Esophagus squamous epithelium (tissue), 5 donors: ENCODE data around the gene BRPF3. TPM values are rescaled to one million over a fixed set of nuclear protein-coding genes. Genes with fewer than 3 reads are reported as not detected.

Experiments
- DNase-seq: peaks from one replicate; lab custom pipeline; 2025; lab: John Stamatoyannopoulos, UW
- H3K27ac ChIP-seq, 4 donors: fragments of 200-600 bp; sonication (generic); one replicate each; pipeline ENCODE4 v1.5.1; 2016 to 2019; ENCODE audit warnings: mild to moderate bottlenecking in 1 of 4
- H3K27me3 ChIP-seq, 4 donors: fragments of 200-600 bp; sonication (generic); 1 replicate in 3 of 4; 2 replicates in 1 of 4; pipeline versions ENCODE4 v1.5.1 to v1.6.0; 2017 to 2021; ENCODE audit warnings: antibody characterized with exemption in 1 of 4
- H3K36me3 ChIP-seq, 3 donors: fragments of 200-600 bp; sonication (generic); one replicate each; pipeline ENCODE4 v1.5.1; 2016 to 2019
- H3K4me1 ChIP-seq, 3 donors: fragments of 200-600 bp; sonication (generic); one replicate each; pipeline ENCODE4 v1.5.1; 2017 to 2019
- H3K4me3 ChIP-seq, 4 donors: fragments of 200-600 bp; sonication (generic); 1 replicate in 3 of 4; 2 replicates in 1 of 4; pipeline ENCODE4 v1.5.1; 2016 to 2019; ENCODE audit warnings: mild to moderate bottlenecking in 2 of 4, moderate library complexity in 1 of 4
- H3K9me3 ChIP-seq, 3 donors: fragments of 200-600 bp; sonication (generic); one replicate each; pipeline ENCODE4 v1.5.1; 2016 to 2019
- CTCF ChIP-seq, 6 experiments: fragments of 450-650 bp in 4 of 6; fragments of 200-600 bp in 2 of 6; sonication (generic) in 2 of 6; IDR thresholded peaks; one replicate each; pipeline ENCODE4 v1.5.1; 2016 to 2019; ENCODE audit warnings: antibody characterized with exemption in 6 of 6, mild to moderate bottlenecking in 4 of 6, moderate library complexity in 4 of 6
- POLR2A ChIP-seq, 4 donors: fragments of 450-650 bp; IDR thresholded peaks; one replicate each; pipeline ENCODE4 v1.6.1; 2017; ENCODE audit warnings: antibody characterized with exemption in 4 of 4, mild to moderate bottlenecking in 4 of 4, moderate library complexity in 3 of 4
- WGBS, 2 donors: methylation state at CpG; one replicate each; pipeline ENCODE4 v1.1.5; 2018; 5-methylcytosine and 5-hydroxymethylcytosine counted together
- intact Hi-C: fragments of 100-400 bp; cut with DNase I; formaldehyde crosslinking; loops from one replicate; pipeline ENCODE4 v1.15.0; 2022
- total RNA-seq, 4 donors: library from RNA; depleted of rRNA; stranded (reverse); fragments of >200 nt; gene quantifications; one replicate each; pipeline ENCODE4 v1.1.0, GENCODE V29; 2016
- donor health status: DM: yes; HTN: yes; CAD: no.

BRPF3 gene
- total RNA-seq, 4 donors from 2014 or later = 6.3 to 16.8 (median 9.9) TPM

- Histone ChIP-seq H3K27me3 (no peaks in the 10 kb centered on the region), H3K36me3 (peaks cover 0 to 75% (median 32%) of the 10 kb centered on the region in 3 donors), H3K9me3 (no peaks in the 10 kb centered on the region), H3K4me3 (no peak overlapping the region), H3K27ac (no peak overlapping the region), H3K4me1 (peaks cover 11 to 62% (median 18%) of the 10 kb centered on the region in 3 donors)
- WGBS, 2 donors = 95 to 96% methylated on average over 2 to 4 of the region's 4 CpGs
- no peak for DNase-seq
- TF ChIP-seq CTCF (IDR thresholded peaks at IDR 0.05) = no peak
- TF ChIP-seq POLR2A (IDR thresholded peaks at IDR 0.05) = no peak
- intact Hi-C loops = no loop called here
Observed at GRCh38 chr6:36202101-36202500, 5.6 kb downstream of the BRPF3 start.

- H3K27ac ChIP-seq = no peak overlapping the region
- H3K9me3 ChIP-seq = no peaks in the 10 kb centered on the region
- H3K4me1 ChIP-seq = peaks cover 4 to 45% (median 10%) of the 10 kb centered on the region in 3 donors
- H3K36me3 ChIP-seq = peaks cover 0 to 96% (median 47%) of the 10 kb centered on the region in 3 donors
- no peak overlapping the region for H3K4me3 ChIP-seq
- WGBS, 2 donors = 70 to 89% methylated on average over 9 to 10 of the region's 10 CpGs
- no peaks in the 10 kb centered on the region for H3K27me3 ChIP-seq
- intact Hi-C loops = no loop called here
- no peak for DNase-seq
- TF ChIP-seq CTCF (IDR thresholded peaks at IDR 0.05) (no peak), POLR2A (IDR thresholded peaks at IDR 0.05) (no peak)
Observed at GRCh38 chr6:36204068-36204753, 7.7 kb downstream of the BRPF3 start.

DNA sequence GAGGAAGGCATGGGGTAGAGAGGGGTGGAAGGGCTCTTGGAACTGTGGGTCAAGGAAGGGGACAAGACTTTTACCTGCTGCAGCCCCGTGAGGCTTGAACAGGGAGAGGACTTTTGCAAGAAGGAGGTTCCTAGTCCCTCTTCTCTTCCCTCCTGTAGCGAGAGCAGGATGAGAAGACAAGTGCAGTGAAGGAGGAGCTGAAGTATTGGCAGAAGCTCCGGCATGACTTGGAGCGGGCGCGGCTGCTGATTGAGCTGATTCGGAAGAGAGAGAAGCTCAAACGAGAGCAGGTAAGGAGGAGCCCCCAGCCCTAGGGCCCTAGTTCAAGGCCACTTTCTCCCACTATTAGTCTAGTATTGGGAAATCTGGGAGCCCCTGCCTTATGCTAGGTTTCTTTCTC is 10.6 kb downstream of the BRPF3 start:
- no peak overlapping the region for H3K27ac ChIP-seq
- peaks cover 17 to 100% (median 51%) of the 10 kb centered on the region in 3 donors for H3K36me3 ChIP-seq
- 62 to 87% methylated on average over 8 of the region's 8 CpGs for WGBS, 2 donors
- TF ChIP-seq POLR2A (IDR thresholded peaks at IDR 0.05) = no peak
- TF ChIP-seq CTCF (IDR thresholded peaks at IDR 0.05) = no peak
- no peak overlapping the region for H3K4me3 ChIP-seq
- intact Hi-C loops = no loop called here
- peaks cover 0 to 33% (median 8%) of the 10 kb centered on the region in 3 donors for H3K4me1 ChIP-seq
- no peaks in the 10 kb centered on the region for H3K9me3 ChIP-seq
- DNase-seq = no peak
- no peaks in the 10 kb centered on the region for H3K27me3 ChIP-seq

GRCh38 chr6:36209606-36210005 is 13.1 kb downstream of the BRPF3 start:
- DNase-seq = no peak
- peaks cover 0 to 8% (median 0%) of the 10 kb centered on the region in 3 donors for H3K4me1 ChIP-seq
- H3K27me3 ChIP-seq = no peaks in the 10 kb centered on the region
- whole genome bisulfite sequencing, 2 donors = 100% methylated on average over 1 of the region's 1 CpG; no CpG with 5 or more reads in 1 of the 2 donors
- H3K27ac ChIP-seq = no peak overlapping the region
- H3K9me3 ChIP-seq = no peaks in the 10 kb centered on the region
- peaks cover 27 to 100% (median 58%) of the 10 kb centered on the region in 3 donors for H3K36me3 ChIP-seq
- no peak overlapping the region for H3K4me3 ChIP-seq
- intact Hi-C loops = no loop called here
- TF ChIP-seq POLR2A (IDR thresholded peaks at IDR 0.05) (no peak), CTCF (IDR thresholded peaks at IDR 0.05) (no peak)

DNA sequence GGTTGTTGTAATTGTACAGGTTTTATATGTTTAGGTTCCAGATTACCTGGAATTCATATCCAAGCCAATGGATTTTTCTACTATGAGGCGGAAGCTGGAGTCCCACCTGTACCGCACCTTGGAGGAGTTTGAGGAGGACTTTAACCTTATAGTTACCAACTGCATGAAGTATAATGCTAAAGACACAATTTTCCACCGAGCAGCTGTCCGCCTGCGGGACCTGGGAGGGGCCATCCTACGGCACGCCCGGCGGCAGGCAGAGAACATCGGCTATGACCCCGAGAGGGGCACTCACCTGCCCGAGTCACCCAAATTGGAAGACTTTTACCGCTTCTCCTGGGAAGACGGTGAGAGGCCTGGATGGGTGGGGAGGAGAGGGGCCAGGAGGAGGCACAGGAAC is 13.6 kb downstream of the BRPF3 start:
- H3K36me3 ChIP-seq = peaks cover 29 to 100% (median 52%) of the 10 kb centered on the region in 3 donors
- WGBS, 2 donors = 94% methylated on average over 3 to 14 of the region's 14 CpGs
- intact Hi-C loops = no loop called here
- H3K4me3 ChIP-seq = no peak overlapping the region
- no peaks in the 10 kb centered on the region for H3K27me3 ChIP-seq
- H3K4me1 ChIP-seq = peaks cover 0 to 5% (median 0%) of the 10 kb centered on the region in 3 donors
- DNase-seq = no peak
- TF ChIP-seq POLR2A (IDR thresholded peaks at IDR 0.05) = no peak
- TF ChIP-seq CTCF (IDR thresholded peaks at IDR 0.05) = no peak
- no peaks in the 10 kb centered on the region for H3K9me3 ChIP-seq
- H3K27ac ChIP-seq = no peak overlapping the region
